DMS153 (cell line): ENCODE data around the gene TUBGCP5.

ENCODE experiments used
- DNase-seq: peaks from one replicate; lab custom pipeline; 2025; lab: John Stamatoyannopoulos, UW

Gene TUBGCP5

DNA sequence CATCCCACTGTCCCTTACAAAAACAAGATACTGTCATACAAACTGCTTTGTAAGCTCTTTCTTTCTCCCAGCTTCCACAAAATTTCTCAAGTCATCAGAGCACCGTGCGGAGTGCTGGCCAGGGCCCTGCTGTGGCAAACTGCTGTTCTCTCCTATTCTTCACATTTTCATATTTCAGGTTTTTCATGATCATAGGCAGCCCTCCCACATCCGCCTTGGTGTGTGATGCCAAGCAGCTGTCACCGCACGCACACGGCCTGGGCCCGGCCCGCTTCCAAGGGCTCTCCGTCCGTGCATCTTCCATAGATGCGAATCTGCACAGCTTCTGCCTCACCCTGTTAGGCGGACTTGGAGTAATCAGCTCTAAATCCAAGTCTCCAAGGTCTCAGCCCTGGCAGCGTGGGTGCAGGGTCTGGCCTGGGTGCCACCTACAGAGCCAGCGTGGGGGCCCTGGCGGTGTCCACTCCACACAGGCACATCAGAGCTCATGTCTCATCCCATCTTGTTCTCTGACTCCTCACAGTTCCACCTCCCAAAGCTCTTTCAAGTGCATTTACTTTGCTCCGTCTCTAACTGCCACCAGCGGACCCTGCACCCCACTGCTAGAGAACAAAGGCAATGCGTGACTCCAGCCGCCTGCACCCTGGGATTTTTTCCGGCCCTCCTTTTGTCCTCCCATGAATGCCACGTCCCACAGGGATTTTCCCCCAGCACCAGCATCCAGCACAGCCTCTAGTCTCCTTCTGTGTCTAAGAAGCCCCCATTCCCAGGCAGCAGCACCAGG, 86.4 kb downstream of the TUBGCP5 start:
- DNase-seq = no peak

DNA sequence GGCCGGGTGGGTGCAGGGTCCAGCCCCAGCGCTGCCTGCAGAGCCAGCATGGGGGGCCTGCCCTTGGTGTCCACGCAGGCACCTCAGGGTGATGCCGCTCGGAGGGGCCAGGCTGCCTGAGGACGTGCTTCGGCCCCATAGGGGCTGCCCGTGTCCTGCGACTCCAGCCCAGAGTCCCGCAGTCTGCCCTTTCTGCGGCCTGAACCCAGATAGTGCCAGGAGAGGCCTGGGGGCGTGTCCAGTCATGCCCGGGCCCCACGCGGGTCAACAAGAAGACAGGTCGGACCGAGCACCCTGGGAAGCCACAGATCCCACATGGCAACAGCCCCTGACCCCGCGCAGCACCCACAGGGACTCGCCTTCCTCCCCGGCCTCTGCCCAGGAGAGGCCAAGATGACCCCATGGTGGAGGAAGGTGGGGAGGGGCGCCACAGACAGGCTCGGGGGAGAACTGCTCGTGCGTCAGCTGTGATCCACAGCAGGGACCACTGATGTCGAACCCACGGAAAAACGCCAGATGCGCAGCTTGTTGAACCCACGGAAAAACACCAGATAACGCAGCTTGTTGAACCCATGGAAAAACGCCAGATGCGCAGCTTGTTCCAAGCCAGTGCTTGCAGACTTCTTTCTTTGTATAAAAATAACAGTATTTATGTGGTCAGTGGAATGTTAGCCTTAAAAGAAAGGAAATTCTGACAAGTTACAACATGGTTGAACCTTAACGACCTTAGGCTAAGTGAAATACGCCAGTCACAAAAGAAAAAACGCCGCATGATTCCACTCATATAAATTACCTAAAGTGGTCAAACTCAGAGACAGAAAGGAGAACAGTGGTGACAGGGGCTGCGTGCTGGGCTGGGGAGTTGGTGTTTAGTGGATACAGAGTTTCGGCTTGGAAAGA, 87.7 kb downstream of the TUBGCP5 start:
- DNase-seq = no peak

DNA sequence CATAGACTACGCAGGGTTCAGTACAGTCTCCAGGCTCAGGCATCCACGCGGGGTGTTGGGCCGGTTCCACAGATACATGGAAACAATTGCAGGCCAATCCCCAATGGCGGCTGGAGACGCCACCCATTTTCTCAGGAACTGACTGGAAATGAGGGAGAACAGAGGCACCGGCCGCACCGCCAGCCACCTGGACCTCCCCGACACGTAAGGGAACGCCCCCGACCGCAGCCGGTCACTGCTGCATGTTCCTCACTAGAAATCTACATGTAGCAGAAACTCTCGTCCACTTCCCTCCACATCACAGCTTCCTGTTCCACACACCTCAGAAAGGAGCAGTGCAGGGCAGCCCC, 88.4 kb downstream of the TUBGCP5 start:
- DNase-seq = no peak

DNA sequence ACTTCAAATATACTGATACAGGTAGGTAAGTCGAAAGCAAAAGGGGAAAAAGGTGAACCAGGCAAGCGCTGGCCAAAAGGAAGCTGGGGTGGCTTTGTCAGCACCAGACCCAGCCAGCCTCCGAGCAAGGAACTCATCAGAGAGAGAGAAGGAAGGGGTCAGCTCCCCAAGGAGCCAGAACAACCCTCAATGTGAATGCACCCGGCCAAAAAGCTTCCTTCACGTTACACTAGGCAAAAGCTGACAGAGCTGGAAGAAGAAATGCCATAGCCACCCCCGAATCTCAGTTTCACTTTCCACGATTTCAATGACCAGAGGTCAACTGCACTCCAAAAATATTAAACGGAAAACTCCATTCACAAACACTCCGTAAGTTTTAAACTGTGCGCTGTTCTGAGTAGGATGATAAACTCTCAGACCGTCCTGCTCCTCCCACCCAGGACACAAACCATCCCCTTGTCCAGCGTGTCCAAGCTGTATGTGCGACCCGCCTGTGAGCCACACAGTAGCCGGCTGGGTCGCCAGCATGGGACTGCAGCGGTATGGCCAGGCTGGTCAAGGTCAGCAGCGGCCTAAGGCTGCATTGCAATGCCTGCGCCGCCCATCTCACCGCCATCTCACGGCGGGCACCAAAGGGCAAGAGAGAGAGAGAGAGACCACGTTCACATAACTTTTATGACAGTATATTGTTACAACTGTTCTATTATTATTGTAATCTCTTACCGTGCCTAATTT, 88.9 kb downstream of the TUBGCP5 start:
- no peak for DNase-seq
